SU-DHL-6 (cell line): ENCODE measurements around the gene PPFIBP2.

Experiments
- H2AFZ ChIP-seq: fragments of 200-600 bp; sonication (generic); 2 replicates; pipeline ENCODE4 v1.6.1; 2014; ENCODE audit warnings: low read depth, mild to moderate bottlenecking, moderate library complexity, mixed read lengths, antibody characterized with exemption, low read length; ENCODE audit not compliant: severe bottlenecking
- H3F3A ChIP-seq: fragments of 200-600 bp; shearing (Covaris generic); 2 replicates; pipeline ENCODE4 v1.6.0; 2016; ENCODE audit warnings: antibody characterized with exemption, mild to moderate bottlenecking; ENCODE audit not compliant: insufficient read depth
- H3K27ac ChIP-seq: fragments of 200-600 bp; sonication (generic); 2 replicates; pipeline ENCODE4 v1.5.1; 2016; ENCODE audit warnings: low read depth, mild to moderate bottlenecking, low read length, moderate library complexity, mixed read lengths
- H3K27me3 ChIP-seq: fragments of 200-600 bp; sonication (generic), shearing (Covaris generic); 2 replicates; pipeline ENCODE4 v1.6.0; 2014; ENCODE audit warnings: mild to moderate bottlenecking, low read length
- H3K36me3 ChIP-seq: fragments of 200-600 bp; sonication (generic); 2 replicates; pipeline ENCODE4 v1.6.1; 2014; ENCODE audit warnings: mild to moderate bottlenecking, low read length, mixed read lengths
- H3K4me2 ChIP-seq: fragments of 300-600, 200-600 bp; shearing (Covaris generic), sonication (generic); 2 replicates; pipeline ENCODE4 v1.6.0; 2014; ENCODE audit warnings: low read length, low read depth, mild to moderate bottlenecking; ENCODE audit not compliant: poor library complexity, severe bottlenecking
- H3K4me3 ChIP-seq: fragments of 200-600 bp; sonication (generic); 2 replicates; pipeline ENCODE4 v1.5.1; 2014; ENCODE audit warnings: antibody characterized with exemption, low read length, mild to moderate bottlenecking, mixed read lengths; ENCODE audit not compliant: insufficient read depth, poor library complexity, severe bottlenecking
- H3K79me2 ChIP-seq: fragments of 200-600 bp; sonication (generic); 2 replicates; pipeline ENCODE4 v1.6.1; 2014; ENCODE audit warnings: mild to moderate bottlenecking, low read length, moderate library complexity; ENCODE audit not compliant: insufficient read depth
- H3K9ac ChIP-seq: fragments of 200-600 bp; sonication (generic); 2 replicates; pipeline ENCODE4 v1.7.0; 2014; ENCODE audit warnings: mild to moderate bottlenecking, low read length
- H3K9me2 ChIP-seq: fragments of 200-600 bp; sonication (generic); replicated peaks from 2 replicates; pipeline ENCODE4 v1.6.1; 2014; ENCODE audit warnings: low read length; ENCODE audit not compliant: insufficient read depth
- H3K9me3 ChIP-seq: fragments of 200-600 bp; sonication (generic); 2 replicates; pipeline ENCODE4 v1.6.1; 2014; ENCODE audit warnings: low read length, mixed read lengths; ENCODE audit not compliant: insufficient read depth
- H4K20me1 ChIP-seq: fragments of 200-600 bp; sonication (generic); 2 replicates; pipeline ENCODE4 v1.6.1; 2014; ENCODE audit warnings: low read depth, mild to moderate bottlenecking, antibody characterized with exemption, low read length, moderate library complexity, mixed read lengths
- EZH2phosphoT487 ChIP-seq: fragments of 200-600 bp; sonication (generic), shearing (Covaris generic); conservative IDR thresholded peaks from 2 replicates; pipeline ENCODE4 v1.6.1; 2018; ENCODE audit warnings: mild to moderate bottlenecking, antibody characterized with exemption, low read length, moderate library complexity, mixed read lengths
- TF ChIP-seq, protein P1 (sequence below): fragments of 200-600 bp; sonication (generic); IDR thresholded peaks from one replicate; pipeline ENCODE4 v1.5.1; 2017; ENCODE audit warnings: antibody characterized with exemption, mild to moderate bottlenecking, low read length, moderate library complexity; ENCODE audit not compliant: insufficient read depth, poor library complexity, severe bottlenecking

Gene PPFIBP2

DNA sequence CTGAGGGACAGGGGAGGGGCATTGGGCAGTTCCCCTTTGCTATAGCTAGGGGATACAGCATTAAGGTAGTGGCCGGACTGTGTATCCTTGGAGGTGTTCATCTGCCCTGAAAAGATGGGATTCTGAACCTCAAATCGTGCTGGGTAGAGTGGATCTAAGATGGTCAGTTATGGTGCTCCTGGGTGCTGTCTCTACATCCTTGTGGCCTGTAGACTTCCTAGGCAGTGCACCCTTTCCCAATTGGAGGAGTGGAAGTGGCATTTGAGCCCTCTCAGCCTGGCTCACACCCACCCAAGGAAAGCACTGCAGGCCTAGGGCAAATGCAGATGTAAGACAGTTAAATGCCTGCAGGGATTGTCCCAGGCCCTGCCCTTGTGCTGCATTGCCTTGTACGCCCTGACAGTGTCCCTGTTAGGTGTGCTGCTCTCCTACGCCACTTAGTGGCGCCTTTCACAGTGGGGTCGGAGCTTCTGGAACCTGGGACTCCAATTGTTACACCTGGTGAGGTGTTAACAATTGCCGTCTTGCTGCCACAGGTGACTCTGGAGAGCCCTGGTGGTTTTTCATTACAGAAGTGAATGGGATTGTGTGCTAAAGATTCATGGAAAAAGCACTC is 35.0 kb downstream of the PPFIBP2 start:
- H2AFZ ChIP-seq: no peak overlapping the region
- no peak overlapping the region for H3K9ac ChIP-seq
- H3K27ac ChIP-seq: no peak overlapping the region
- H3K9me2 ChIP-seq: no peaks in the 10 kb centered on the region
- no peaks in the 10 kb centered on the region; the same call in 1 of the 2 replicates for H4K20me1 ChIP-seq
- H3K4me2 ChIP-seq: no peak overlapping the region
- TF ChIP-seq, protein P1, sequence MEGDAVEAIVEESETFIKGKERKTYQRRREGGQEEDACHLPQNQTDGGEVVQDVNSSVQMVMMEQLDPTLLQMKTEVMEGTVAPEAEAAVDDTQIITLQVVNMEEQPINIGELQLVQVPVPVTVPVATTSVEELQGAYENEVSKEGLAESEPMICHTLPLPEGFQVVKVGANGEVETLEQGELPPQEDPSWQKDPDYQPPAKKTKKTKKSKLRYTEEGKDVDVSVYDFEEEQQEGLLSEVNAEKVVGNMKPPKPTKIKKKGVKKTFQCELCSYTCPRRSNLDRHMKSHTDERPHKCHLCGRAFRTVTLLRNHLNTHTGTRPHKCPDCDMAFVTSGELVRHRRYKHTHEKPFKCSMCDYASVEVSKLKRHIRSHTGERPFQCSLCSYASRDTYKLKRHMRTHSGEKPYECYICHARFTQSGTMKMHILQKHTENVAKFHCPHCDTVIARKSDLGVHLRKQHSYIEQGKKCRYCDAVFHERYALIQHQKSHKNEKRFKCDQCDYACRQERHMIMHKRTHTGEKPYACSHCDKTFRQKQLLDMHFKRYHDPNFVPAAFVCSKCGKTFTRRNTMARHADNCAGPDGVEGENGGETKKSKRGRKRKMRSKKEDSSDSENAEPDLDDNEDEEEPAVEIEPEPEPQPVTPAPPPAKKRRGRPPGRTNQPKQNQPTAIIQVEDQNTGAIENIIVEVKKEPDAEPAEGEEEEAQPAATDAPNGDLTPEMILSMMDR: peak; percentile 64
- no peak for TF ChIP-seq EZH2phosphoT487
- no peaks in the 10 kb centered on the region for H3K79me2 ChIP-seq
- H3F3A ChIP-seq: no peaks in the 10 kb centered on the region
- no peaks in the 10 kb centered on the region for H3K27me3 ChIP-seq
- H3K36me3 ChIP-seq: no peaks in the 10 kb centered on the region
- H3K4me3 ChIP-seq: no peak overlapping the region
- no peaks in the 10 kb centered on the region for H3K9me3 ChIP-seq

DNA sequence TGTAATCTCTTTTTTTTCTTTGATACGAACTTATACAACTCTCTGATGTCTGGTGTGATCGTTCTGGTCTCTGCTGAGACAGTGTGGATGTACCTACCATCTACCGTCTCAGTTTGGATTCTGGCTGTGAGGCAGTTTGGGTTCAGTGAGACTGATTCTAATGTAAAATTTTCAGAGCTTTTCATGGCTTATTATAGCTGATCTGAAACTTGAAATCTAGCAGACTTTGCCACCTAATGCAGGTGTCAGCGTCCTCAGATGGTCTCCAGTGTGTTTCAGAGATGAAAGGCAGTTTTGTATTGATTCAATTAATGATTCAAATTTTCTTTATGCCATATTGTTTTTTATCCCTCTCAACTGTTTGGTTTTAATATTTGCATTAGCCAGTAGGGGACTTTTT is 35.9 kb downstream of the PPFIBP2 start:
- no peaks in the 10 kb centered on the region; the same call in 1 of the 2 replicates for H4K20me1 ChIP-seq
- no peaks in the 10 kb centered on the region for H3K9me3 ChIP-seq
- H3K27me3 ChIP-seq: no peaks in the 10 kb centered on the region
- no peak overlapping the region for H3K4me3 ChIP-seq
- no peak overlapping the region for H3K9ac ChIP-seq
- no peak overlapping the region for H3K4me2 ChIP-seq
- H2AFZ ChIP-seq: no peak overlapping the region
- TF ChIP-seq EZH2phosphoT487: no peak
- no peaks in the 10 kb centered on the region for H3K9me2 ChIP-seq
- H3K27ac ChIP-seq: no peak overlapping the region
- no peaks in the 10 kb centered on the region for H3K79me2 ChIP-seq
- no peaks in the 10 kb centered on the region for H3K36me3 ChIP-seq
- H3F3A ChIP-seq: no peaks in the 10 kb centered on the region

DNA sequence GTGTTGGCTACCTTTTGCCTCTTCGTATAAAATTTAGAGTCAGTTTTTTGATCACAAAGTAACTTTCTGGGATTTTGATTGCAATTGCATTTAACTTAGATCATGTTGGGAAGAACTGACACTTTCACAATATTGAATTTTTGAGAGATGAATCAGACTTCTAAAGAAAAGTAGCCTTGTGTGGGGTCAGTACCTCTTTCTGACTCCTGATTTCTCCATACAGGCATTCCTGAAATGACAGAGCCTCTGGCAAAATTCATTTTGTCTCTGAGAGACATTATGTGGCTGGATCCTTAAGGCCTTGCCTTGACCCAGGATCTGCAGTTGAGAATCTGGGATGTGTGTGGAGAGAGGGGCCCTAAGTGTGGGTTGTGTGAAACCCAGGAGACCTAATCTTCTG is 37.8 kb downstream of the PPFIBP2 start:
- Histone ChIP-seq H2AFZ (no peak overlapping the region), H3K9ac (no peak overlapping the region), H3K9me3 (no peaks in the 10 kb centered on the region), H3K27me3 (no peaks in the 10 kb centered on the region), H3K27ac (no peak overlapping the region), H3K4me2 (no peak overlapping the region), H3K79me2 (no peaks in the 10 kb centered on the region), H3F3A (no peaks in the 10 kb centered on the region), H3K4me3 (no peak overlapping the region), H3K36me3 (no peaks in the 10 kb centered on the region), H4K20me1 (no peaks in the 10 kb centered on the region; the same call in 1 of the 2 replicates), H3K9me2 (no peaks in the 10 kb centered on the region)
- TF ChIP-seq, protein P1: no peak
- TF ChIP-seq EZH2phosphoT487: no peak

DNA sequence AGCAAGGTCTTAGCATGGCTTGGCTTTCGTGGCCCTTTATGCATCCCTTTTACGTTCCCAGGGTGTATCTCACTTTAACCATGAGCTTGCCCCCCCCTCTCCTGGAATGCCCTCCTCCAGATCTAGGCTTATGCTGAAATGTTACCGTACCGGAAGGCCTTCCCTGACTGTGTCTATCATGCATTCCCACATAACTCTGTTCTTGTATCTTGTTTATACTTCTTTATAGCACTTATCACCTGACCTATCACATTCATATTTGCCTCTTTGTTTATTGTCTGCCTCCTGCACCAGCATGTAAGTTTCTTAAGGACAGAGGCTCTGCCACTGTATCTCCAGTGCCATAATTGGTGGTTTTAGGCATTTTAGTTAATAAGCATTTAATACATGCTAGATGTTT is 38.9 kb downstream of the PPFIBP2 start:
- H3K79me2 ChIP-seq: no peaks in the 10 kb centered on the region
- TF ChIP-seq, protein P1: no peak
- TF ChIP-seq EZH2phosphoT487: no peak
- no peak overlapping the region for H3K4me3 ChIP-seq
- H3K4me2 ChIP-seq: no peak overlapping the region
- no peaks in the 10 kb centered on the region for H3F3A ChIP-seq
- H3K27me3 ChIP-seq: no peaks in the 10 kb centered on the region
- no peak overlapping the region for H2AFZ ChIP-seq
- no peaks in the 10 kb centered on the region; the same call in 1 of the 2 replicates for H4K20me1 ChIP-seq
- H3K9ac ChIP-seq: no peak overlapping the region
- no peaks in the 10 kb centered on the region for H3K9me2 ChIP-seq
- H3K9me3 ChIP-seq: no peaks in the 10 kb centered on the region
- no peak overlapping the region for H3K27ac ChIP-seq
- H3K36me3 ChIP-seq: no peaks in the 10 kb centered on the region
